SH-SY5Y (cell line): ENCODE measurements around the gene PTGDR.

Experiments used
- GATA2 ChIP-seq: IDR thresholded peaks from 2 replicates; pipeline ENCODE4 v1.6.1; 2011; ENCODE audit warnings: mild to moderate bottlenecking, low read depth, low read length
- GATA3 ChIP-seq: IDR thresholded peaks from 2 replicates; pipeline ENCODE4 v1.6.1; 2011; ENCODE audit warnings: low read depth, mild to moderate bottlenecking, low read length, moderate library complexity

GRCh38 chr14:52251724-52252123, 15.8 kb upstream of the PTGDR start:
- TF ChIP-seq GATA2 (no peak), GATA3 (no peak)
